ENCODE data around the gene TCHP.
A peak's percentile ranks its signal among the peaks of the same experiment; 100 is the strongest.
"Not testable (repeated sequence)": the region's sequence is repeated elsewhere in the genome, so short reads cannot be mapped to it uniquely, and the experiment has no call there.

TCHP gene

DNA sequence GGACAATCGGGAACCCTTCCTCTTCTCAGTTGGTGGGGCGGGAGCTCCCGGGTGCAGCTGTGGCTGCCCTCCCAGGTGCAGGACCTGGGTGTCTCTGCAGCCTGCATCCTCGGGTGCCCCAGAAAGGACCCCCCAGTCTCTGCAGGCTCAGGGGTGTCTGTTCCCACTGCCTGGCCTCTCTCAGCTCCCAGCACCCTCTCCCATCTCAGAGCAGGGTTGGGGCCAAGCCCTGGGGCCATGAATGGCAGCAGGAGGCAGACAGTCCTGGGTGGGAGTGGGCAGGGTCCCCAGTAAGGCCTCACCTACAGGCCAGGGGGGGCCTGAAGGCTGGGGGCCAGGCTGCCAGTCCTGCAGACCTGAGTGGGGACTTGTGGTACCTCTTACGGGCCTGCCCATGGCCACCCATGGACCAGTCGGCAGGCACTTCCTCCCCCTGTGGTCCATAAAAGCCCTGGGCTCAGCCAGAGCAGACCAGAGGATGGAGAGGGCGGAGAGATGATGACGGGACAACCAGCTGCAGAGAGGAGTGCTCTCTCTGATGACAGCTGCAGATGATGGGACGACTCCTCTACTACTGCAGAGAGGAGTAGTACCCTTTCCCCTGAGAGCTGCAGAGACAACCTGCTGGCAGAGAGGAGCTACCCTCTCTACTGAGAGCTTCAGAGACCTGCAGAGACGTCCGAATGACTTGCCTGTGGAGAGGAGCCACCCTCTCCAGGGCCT lies 26.6 kb downstream of the TCHP start:
- Mint-ChIP-seq H3K4me3 (no peak overlapping the region), H3K4me1 (ENCODE audit: low read depth) (no peaks in the 10 kb centered on the region), H3K9me3 (no peaks in the 10 kb centered on the region), H3K36me3 (ENCODE audit: low read depth) (peaks cover 27% of the 10 kb centered on the region), H3K27me3 (ENCODE audit: low read depth) (no peaks in the 10 kb centered on the region), H3K27ac (no peak overlapping the region)
- DNase-seq (ENCODE audit: low spot score): no peak

GRCh38 chr12:109927622-109928021 lies 27.5 kb downstream of the TCHP start:
- H3K27ac Mint-ChIP-seq: no peak overlapping the region
- H3K36me3 Mint-ChIP-seq (ENCODE audit: low read depth): peaks cover 34% of the 10 kb centered on the region
- H3K27me3 Mint-ChIP-seq (ENCODE audit: low read depth): no peaks in the 10 kb centered on the region
- H3K9me3 Mint-ChIP-seq: no peaks in the 10 kb centered on the region
- no peak overlapping the region for H3K4me3 Mint-ChIP-seq
- H3K4me1 Mint-ChIP-seq (ENCODE audit: low read depth): no peaks in the 10 kb centered on the region
- DNase-seq (ENCODE audit: low spot score): peak; percentile 18

GRCh38 chr12:109928058-109928656 lies 28.1 kb downstream of the TCHP start:
- Mint-ChIP-seq H3K4me3 (no peak overlapping the region), H3K9me3 (no peaks in the 10 kb centered on the region), H3K4me1 (ENCODE audit: low read depth) (no peaks in the 10 kb centered on the region), H3K36me3 (ENCODE audit: low read depth) (peaks cover 36% of the 10 kb centered on the region), H3K27ac (no peak overlapping the region), H3K27me3 (ENCODE audit: low read depth) (no peaks in the 10 kb centered on the region)
- no peak for DNase-seq (ENCODE audit: low spot score)

DNA sequence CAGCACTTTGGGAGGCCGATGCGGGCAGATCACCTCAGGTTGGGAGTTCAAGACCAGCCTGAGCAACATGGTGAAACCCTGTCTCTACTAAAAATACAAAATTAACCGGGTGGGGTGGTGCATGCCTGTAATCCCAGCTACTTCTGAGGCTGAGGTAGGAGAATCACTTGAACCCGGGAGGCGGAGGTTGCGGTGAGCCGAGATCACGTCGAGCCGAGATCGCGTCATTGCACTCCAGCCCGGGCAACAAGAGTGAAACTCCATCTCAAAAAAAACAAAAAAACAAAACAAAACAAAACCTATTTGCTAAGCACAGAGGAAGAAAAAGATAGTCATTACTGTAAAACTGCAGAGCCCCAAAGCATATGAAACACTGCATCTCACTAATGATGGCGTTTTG lies 29.3 kb downstream of the TCHP start:
- DNase-seq (ENCODE audit: low spot score); H3K9me3 Mint-ChIP-seq; H3K4me1 Mint-ChIP-seq (ENCODE audit: low read depth); H3K27ac Mint-ChIP-seq; H3K4me3 Mint-ChIP-seq; H3K27me3 Mint-ChIP-seq (ENCODE audit: low read depth): not testable (repeated sequence)
- peaks cover 42% of the 10 kb centered on the region for H3K36me3 Mint-ChIP-seq (ENCODE audit: low read depth)

DNA sequence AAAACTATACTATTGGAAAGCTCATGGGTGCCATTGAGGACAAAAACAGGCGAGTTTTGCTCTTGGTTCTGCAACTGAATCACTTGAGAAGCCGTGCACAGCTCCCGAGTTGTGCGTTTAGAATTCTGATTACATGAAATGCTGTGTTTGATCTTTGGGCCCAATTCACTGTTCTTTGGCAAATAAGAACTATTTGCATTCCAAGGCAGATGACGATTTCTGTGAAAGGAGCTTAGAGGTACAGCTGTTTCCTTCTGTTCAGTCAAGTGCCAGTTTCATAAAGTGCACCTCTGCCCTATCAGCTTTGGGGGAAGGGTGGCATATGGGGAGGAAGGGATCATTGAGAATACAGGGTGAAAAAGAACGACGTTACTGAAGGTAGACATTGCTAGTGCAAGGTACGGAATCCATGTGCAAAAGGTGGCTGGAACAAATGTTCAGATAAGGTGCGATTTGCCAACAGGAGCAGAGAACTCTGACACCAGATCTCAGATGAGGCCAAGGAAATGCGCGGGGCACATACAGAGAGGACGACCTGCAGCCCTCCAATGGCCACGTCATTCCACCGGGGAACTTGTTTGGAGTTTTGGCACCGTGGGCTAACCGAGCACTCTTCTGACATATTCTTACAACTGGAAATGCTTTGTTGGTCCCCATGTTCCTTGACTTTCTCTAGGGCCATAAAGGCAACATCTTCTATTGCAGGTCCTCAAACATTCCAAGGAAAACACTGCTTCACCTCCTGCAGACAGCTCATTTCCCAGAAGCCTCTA lies 30.1 kb downstream of the TCHP start:
- Mint-ChIP-seq H3K4me1 (ENCODE audit: low read depth) (no peaks in the 10 kb centered on the region), H3K27ac (no peak overlapping the region), H3K4me3 (no peak overlapping the region), H3K36me3 (ENCODE audit: low read depth) (peaks cover 42% of the 10 kb centered on the region), H3K9me3 (no peaks in the 10 kb centered on the region), H3K27me3 (ENCODE audit: low read depth) (no peaks in the 10 kb centered on the region)
- DNase-seq (ENCODE audit: low spot score): no peak

- no peak for DNase-seq (ENCODE audit: low spot score)
- peaks cover 49% of the 10 kb centered on the region for H3K36me3 Mint-ChIP-seq (ENCODE audit: low read depth)
- no peak overlapping the region for H3K27ac Mint-ChIP-seq
- no peaks in the 10 kb centered on the region for H3K9me3 Mint-ChIP-seq
- no peaks in the 10 kb centered on the region for H3K27me3 Mint-ChIP-seq (ENCODE audit: low read depth)
- H3K4me1 Mint-ChIP-seq (ENCODE audit: low read depth): no peaks in the 10 kb centered on the region
- H3K4me3 Mint-ChIP-seq: no peak overlapping the region
Observed at GRCh38 chr12:109931143-109931542, 31.1 kb downstream of the TCHP start.

GRCh38 chr12:109932878-109933503 lies 32.9 kb downstream of the TCHP start:
- no peak for DNase-seq (ENCODE audit: low spot score)
- H3K36me3 Mint-ChIP-seq (ENCODE audit: low read depth): peaks cover 53% of the 10 kb centered on the region
- H3K4me1 Mint-ChIP-seq (ENCODE audit: low read depth): no peaks in the 10 kb centered on the region
- H3K9me3 Mint-ChIP-seq: no peaks in the 10 kb centered on the region
- no peaks in the 10 kb centered on the region for H3K27me3 Mint-ChIP-seq (ENCODE audit: low read depth)
- no peak overlapping the region for H3K27ac Mint-ChIP-seq
- no peak overlapping the region for H3K4me3 Mint-ChIP-seq

- Mint-ChIP-seq H3K36me3 (ENCODE audit: low read depth) (peaks cover 61% of the 10 kb centered on the region), H3K4me1 (ENCODE audit: low read depth) (no peaks in the 10 kb centered on the region), H3K27me3 (ENCODE audit: low read depth) (no peaks in the 10 kb centered on the region), H3K27ac (no peak overlapping the region), H3K9me3 (no peaks in the 10 kb centered on the region), H3K4me3 (no peak overlapping the region)
- no peak for DNase-seq (ENCODE audit: low spot score)
Observed at GRCh38 chr12:109934026-109934425, 34.0 kb downstream of the TCHP start.

DNA sequence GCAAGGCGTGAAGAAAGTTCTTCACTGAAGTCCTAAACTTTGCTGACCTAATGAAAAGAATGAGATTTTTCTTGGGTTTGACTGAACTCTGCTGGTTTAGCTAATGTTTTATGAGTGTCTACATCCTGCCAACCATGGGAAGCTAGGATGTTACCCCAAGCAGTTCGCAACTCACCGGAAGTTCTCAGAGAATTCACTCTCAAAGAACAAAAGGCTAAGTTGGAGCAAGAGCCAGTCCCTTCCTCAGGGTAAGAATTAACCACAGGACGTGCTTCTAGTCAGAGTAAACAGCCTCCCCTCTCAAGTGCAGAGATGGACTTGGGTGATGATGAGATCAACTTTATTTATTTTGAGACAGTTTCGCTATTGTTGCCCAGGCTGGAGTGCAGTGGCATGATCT lies 37.3 kb downstream of the TCHP start:
- Mint-ChIP-seq H3K9me3 (no peaks in the 10 kb centered on the region), H3K27ac (no peak overlapping the region), H3K27me3 (ENCODE audit: low read depth) (no peaks in the 10 kb centered on the region), H3K4me1 (ENCODE audit: low read depth) (no peaks in the 10 kb centered on the region), H3K4me3 (no peak overlapping the region), H3K36me3 (ENCODE audit: low read depth) (peaks cover 56% of the 10 kb centered on the region)
- no peak for DNase-seq (ENCODE audit: low spot score)

- H3K4me3 Mint-ChIP-seq: no peak overlapping the region
- DNase-seq (ENCODE audit: low spot score): no peak
- no peak overlapping the region for H3K27ac Mint-ChIP-seq
- H3K27me3 Mint-ChIP-seq (ENCODE audit: low read depth): no peaks in the 10 kb centered on the region
- H3K9me3 Mint-ChIP-seq: no peaks in the 10 kb centered on the region
- H3K36me3 Mint-ChIP-seq (ENCODE audit: low read depth): peaks cover 53% of the 10 kb centered on the region
- no peaks in the 10 kb centered on the region for H3K4me1 Mint-ChIP-seq (ENCODE audit: low read depth)
Observed at GRCh38 chr12:109938947-109939346, 38.9 kb downstream of the TCHP start.

- Mint-ChIP-seq H3K36me3 (ENCODE audit: low read depth) (peaks cover 52% of the 10 kb centered on the region), H3K4me1 (ENCODE audit: low read depth) (no peaks in the 10 kb centered on the region), H3K4me3 (no peak overlapping the region), H3K27me3 (ENCODE audit: low read depth) (no peaks in the 10 kb centered on the region), H3K9me3 (no peaks in the 10 kb centered on the region), H3K27ac (no peak overlapping the region)
- no peak for DNase-seq (ENCODE audit: low spot score)
Observed at GRCh38 chr12:109939504-109939903, 39.4 kb downstream of the TCHP start.

DNA sequence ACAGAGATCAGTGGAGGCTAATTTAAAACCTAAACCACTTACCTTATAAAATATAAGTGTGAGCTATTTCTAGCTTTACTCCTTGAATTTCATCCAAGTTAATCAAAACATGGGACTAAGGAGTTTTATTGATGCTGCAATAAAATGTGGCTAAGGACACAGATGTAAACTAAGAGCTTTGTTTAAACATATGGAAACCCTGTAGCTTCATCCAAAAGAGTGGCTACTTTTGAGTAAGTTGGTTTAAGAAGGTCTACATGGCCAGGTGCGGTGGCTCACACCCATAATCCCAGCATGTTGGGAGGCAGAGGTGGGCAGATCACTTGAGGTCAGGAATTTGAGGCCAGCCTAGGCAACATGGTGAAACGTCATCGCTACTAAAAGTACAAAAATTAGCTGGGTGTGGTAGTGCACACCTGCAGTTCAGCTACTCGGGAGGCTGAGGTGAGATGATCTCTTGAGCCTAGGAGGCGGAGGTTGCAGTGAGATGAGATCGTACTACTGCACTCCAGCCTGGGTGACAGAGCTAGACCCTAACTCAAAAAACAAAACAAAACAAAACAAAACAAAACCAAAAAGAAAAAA lies 40.4 kb downstream of the TCHP start:
- H3K4me3 Mint-ChIP-seq: no peak overlapping the region
- H3K27me3 Mint-ChIP-seq (ENCODE audit: low read depth): no peaks in the 10 kb centered on the region
- H3K27ac Mint-ChIP-seq: no peak overlapping the region
- no peaks in the 10 kb centered on the region for H3K9me3 Mint-ChIP-seq
- H3K4me1 Mint-ChIP-seq (ENCODE audit: low read depth): no peaks in the 10 kb centered on the region
- DNase-seq (ENCODE audit: low spot score): no peak
- peaks cover 60% of the 10 kb centered on the region for H3K36me3 Mint-ChIP-seq (ENCODE audit: low read depth)

DNA sequence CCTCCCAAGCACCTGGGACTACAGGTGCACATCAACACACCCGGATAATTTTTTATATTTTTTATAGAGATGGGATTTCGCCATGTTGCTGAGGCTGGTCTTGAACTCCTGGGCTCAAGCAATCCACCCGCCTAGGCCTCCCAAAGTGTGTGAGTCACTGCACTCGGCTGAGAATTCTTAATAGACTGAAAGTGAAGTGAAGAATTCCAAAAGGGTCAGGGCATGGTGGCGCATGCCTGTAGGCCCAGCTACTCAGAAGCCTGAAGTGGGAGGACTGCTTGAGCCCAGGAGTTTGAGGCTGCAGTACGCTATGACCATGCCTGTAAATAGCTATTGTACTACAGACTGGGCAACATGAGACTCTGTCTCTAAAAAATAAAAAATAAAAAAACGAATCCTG lies 43.7 kb downstream of the TCHP start:
- H3K4me3 Mint-ChIP-seq: no peak overlapping the region
- DNase-seq (ENCODE audit: low spot score): no peak
- H3K4me1 Mint-ChIP-seq (ENCODE audit: low read depth): peaks cover 22% of the 10 kb centered on the region
- H3K36me3 Mint-ChIP-seq (ENCODE audit: low read depth): peaks cover 58% of the 10 kb centered on the region
- no peak overlapping the region for H3K27ac Mint-ChIP-seq
- H3K9me3 Mint-ChIP-seq: no peaks in the 10 kb centered on the region
- no peaks in the 10 kb centered on the region for H3K27me3 Mint-ChIP-seq (ENCODE audit: low read depth)
